A673 (cell line): ENCODE data around the gene APBA1. TPM values are rescaled to one million over a fixed set of nuclear protein-coding genes. Genes with fewer than 3 reads are reported as not detected.

Experiments used
- BruUV-seq: library from RNA; stranded (reverse); fragments of 400-500 nt; replicated peaks from 2 replicates; lab custom pipeline; 2021; lab: Mats Ljungman, UMichigan
- CTCF ChIA-PET: fragments of 300-600 bp; sonication (Branson Sonifier 250); formaldehyde crosslinking; loops from one replicate; lab custom pipeline; 2022; ENCODE audit warnings: antibody characterized with exemption; lab: Charles Lee
- POLR2A ChIA-PET: fragments of 300-600 bp; sonication (Branson Sonifier 250); formaldehyde crosslinking; loops from one replicate; lab custom pipeline; 2022; ENCODE audit warnings: antibody characterized with exemption; ENCODE audit not compliant: low non-redundant PET; lab: Charles Lee
- DNase-seq: peaks from one replicate; pipeline ENCODE4 v3.0.0-alpha.2; 2015; ENCODE audit warnings: low spot score
- H3K27ac ChIP-seq: fragments of 200-600 bp; sonication (generic); 2 replicates; pipeline ENCODE4 v1.5.1; 2016; ENCODE audit warnings: mixed run types, low read depth, mild to moderate bottlenecking, mixed read lengths, antibody characterized with exemption, low read length; ENCODE audit not compliant: poor library complexity, severe bottlenecking
- H3K27me3 ChIP-seq: fragments of 200-600 bp; sonication (generic); replicated peaks from 2 replicates; pipeline ENCODE4 v1.6.1; 2017; ENCODE audit warnings: mixed run types, low read depth, mild to moderate bottlenecking, mixed read lengths, antibody characterized with exemption, low read length; ENCODE audit not compliant: insufficient read depth, poor library complexity
- H3K36me3 ChIP-seq: fragments of 200-600 bp; sonication (generic); 2 replicates; pipeline ENCODE4 v1.6.1; 2016; ENCODE audit warnings: mixed run types, mild to moderate bottlenecking, mixed read lengths, antibody characterized with exemption, low read length; ENCODE audit not compliant: insufficient read depth, poor library complexity, severe bottlenecking
- H3K4me1 ChIP-seq: fragments of 200-600 bp; sonication (generic); 2 replicates; pipeline ENCODE4 v1.6.1; 2017; ENCODE audit warnings: mixed run types, mild to moderate bottlenecking, mixed read lengths, antibody characterized with exemption, low read length; ENCODE audit not compliant: insufficient read depth, poor library complexity, severe bottlenecking
- H3K4me3 ChIP-seq: fragments of 200-600 bp; sonication (generic); 2 replicates; pipeline ENCODE4 v1.5.1; 2016; ENCODE audit warnings: low read depth, mixed run types, mild to moderate bottlenecking, mixed read lengths, low read length; ENCODE audit not compliant: poor library complexity, severe bottlenecking
- H3K9me3 ChIP-seq: fragments of 200-600 bp; sonication (generic); 2 replicates; pipeline ENCODE4 v1.6.1; 2016; ENCODE audit warnings: mixed run types, low read depth, mild to moderate bottlenecking, mixed read lengths, antibody characterized with exemption, low read length; ENCODE audit not compliant: poor library complexity, severe bottlenecking
- CTCF ChIP-seq: fragments of 300-800, 200-600 bp; sonication (generic); conservative IDR thresholded peaks from 2 replicates; pipeline ENCODE4 v1.5.1; 2017; ENCODE audit warnings: low read depth, mild to moderate bottlenecking, antibody characterized with exemption, low read length, moderate library complexity, mixed read lengths
- EZH2 ChIP-seq: fragments of 200-600 bp; sonication (generic); IDR thresholded peaks from 2 replicates; pipeline ENCODE4 v1.6.1; 2017; ENCODE audit warnings: borderline replicate concordance, low read depth, mild to moderate bottlenecking, mixed read lengths, antibody characterized with exemption, low read length; ENCODE audit not compliant: poor library complexity, severe bottlenecking
- intact Hi-C: fragments of 100-400 bp; cut with micrococcal nuclease; formaldehyde crosslinking; loops from one replicate; pipeline ENCODE4 v1.10.0; 2022; ENCODE audit not compliant: unreplicated experiment
- total RNA-seq: library from RNA; stranded (reverse); gene quantifications from 2 replicates; pipeline ENCODE4 v1.2.3, GENCODE V29; 2021

Gene APBA1
- total RNA-seq, 1 experiment from 2014 or later, result 0.13 TPM

- peaks cover 17% of the 10 kb centered on the region for H3K27me3 ChIP-seq
- DNase-seq, result no peak
- H3K36me3 ChIP-seq, result no peaks in the 10 kb centered on the region
- TF ChIP-seq EZH2 (no peak), CTCF (no peak)
- H3K4me3 ChIP-seq, result no peak overlapping the region
- BruUV-seq, result no TSS peak
- CTCF ChIA-PET, result no interaction called here
- H3K4me1 ChIP-seq, result no peaks in the 10 kb centered on the region
- no peaks in the 10 kb centered on the region for H3K9me3 ChIP-seq
- intact Hi-C loops, result no loop called here
- POLR2A ChIA-PET, result interaction anchor here (0.6 kb wide), 1 partner anchor 216 kb away, joined by 4 read pairs; no protein-coding TSS in a partner anchor
- no peak overlapping the region for H3K27ac ChIP-seq
Measured at GRCh38 chr9:69470186-69470977, 201.8 kb downstream of the APBA1 start.

- H3K27ac ChIP-seq, result no peak overlapping the region
- H3K9me3 ChIP-seq, result no peaks in the 10 kb centered on the region
- no peaks in the 10 kb centered on the region for H3K4me1 ChIP-seq
- H3K36me3 ChIP-seq, result no peaks in the 10 kb centered on the region
- intact Hi-C loops, result no loop called here
- H3K27me3 ChIP-seq, result peaks cover 9% of the 10 kb centered on the region
- no peak for TF ChIP-seq CTCF
- TF ChIP-seq EZH2, result no peak
- no peak for DNase-seq
- BruUV-seq, result no TSS peak
- H3K4me3 ChIP-seq, result no peak overlapping the region
- ChIA-PET POLR2A (no interaction called here), CTCF (no interaction called here)
Measured at GRCh38 chr9:69469136-69469535, 203.0 kb downstream of the APBA1 start.

GRCh38 chr9:69468380-69468779 lies 203.8 kb downstream of the APBA1 start:
- H3K4me3 ChIP-seq, result no peak overlapping the region
- H3K36me3 ChIP-seq, result no peaks in the 10 kb centered on the region
- H3K27me3 ChIP-seq, result peaks cover 12% of the 10 kb centered on the region
- DNase-seq, result no peak
- BruUV-seq, result no TSS peak
- no peaks in the 10 kb centered on the region for H3K9me3 ChIP-seq
- POLR2A ChIA-PET, result no interaction called here
- intact Hi-C loops, result no loop called here
- H3K27ac ChIP-seq, result no peak overlapping the region
- CTCF ChIA-PET, result no interaction called here
- TF ChIP-seq CTCF, result no peak
- no peak for TF ChIP-seq EZH2
- no peaks in the 10 kb centered on the region for H3K4me1 ChIP-seq
